AG09319 (cell line): ENCODE data around the gene RBPJL.

ENCODE experiments used
- DNase-seq: peaks from one replicate; pipeline ENCODE4 v3.0.0-alpha.2; 2010; ENCODE audit warnings: low read depth; ENCODE audit errors: extremely low read depth
- TF ChIP-seq, protein P1 (sequence below): IDR thresholded peaks from 2 replicates; pipeline ENCODE4 v1.5.1; 2011; ENCODE audit warnings: low read depth, mild to moderate bottlenecking, inconsistent platforms, low read length, moderate library complexity

Gene RBPJL

GRCh38 chr20:45365444-45365970, 58.9 kb downstream of the RBPJL start:
- no peak for DNase-seq
- TF ChIP-seq, protein P1, sequence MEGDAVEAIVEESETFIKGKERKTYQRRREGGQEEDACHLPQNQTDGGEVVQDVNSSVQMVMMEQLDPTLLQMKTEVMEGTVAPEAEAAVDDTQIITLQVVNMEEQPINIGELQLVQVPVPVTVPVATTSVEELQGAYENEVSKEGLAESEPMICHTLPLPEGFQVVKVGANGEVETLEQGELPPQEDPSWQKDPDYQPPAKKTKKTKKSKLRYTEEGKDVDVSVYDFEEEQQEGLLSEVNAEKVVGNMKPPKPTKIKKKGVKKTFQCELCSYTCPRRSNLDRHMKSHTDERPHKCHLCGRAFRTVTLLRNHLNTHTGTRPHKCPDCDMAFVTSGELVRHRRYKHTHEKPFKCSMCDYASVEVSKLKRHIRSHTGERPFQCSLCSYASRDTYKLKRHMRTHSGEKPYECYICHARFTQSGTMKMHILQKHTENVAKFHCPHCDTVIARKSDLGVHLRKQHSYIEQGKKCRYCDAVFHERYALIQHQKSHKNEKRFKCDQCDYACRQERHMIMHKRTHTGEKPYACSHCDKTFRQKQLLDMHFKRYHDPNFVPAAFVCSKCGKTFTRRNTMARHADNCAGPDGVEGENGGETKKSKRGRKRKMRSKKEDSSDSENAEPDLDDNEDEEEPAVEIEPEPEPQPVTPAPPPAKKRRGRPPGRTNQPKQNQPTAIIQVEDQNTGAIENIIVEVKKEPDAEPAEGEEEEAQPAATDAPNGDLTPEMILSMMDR = no peak

- TF ChIP-seq, protein P1 = no peak
- DNase-seq = no peak
Observed at GRCh38 chr20:45366192-45366591, 59.6 kb downstream of the RBPJL start.

DNA sequence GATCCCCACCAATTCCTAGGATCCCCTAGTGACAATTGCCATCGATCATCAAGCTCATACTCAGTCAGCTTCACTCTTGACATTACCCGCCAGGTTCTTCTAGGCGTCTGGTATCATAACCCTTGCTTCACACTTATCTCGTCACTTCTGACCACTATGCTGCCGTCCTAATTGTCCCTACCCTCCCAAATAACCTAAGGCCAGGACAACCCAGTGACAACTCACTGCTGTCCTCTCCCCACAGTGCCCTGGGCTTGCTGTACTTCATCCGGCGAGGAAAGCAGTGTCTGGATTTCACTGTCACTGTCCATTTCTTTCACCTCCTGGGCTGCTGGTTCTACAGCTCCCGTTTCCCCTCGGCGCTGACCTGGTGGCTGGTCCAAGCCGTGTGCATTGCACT, 60.0 kb downstream of the RBPJL start:
- no peak for DNase-seq

DNA sequence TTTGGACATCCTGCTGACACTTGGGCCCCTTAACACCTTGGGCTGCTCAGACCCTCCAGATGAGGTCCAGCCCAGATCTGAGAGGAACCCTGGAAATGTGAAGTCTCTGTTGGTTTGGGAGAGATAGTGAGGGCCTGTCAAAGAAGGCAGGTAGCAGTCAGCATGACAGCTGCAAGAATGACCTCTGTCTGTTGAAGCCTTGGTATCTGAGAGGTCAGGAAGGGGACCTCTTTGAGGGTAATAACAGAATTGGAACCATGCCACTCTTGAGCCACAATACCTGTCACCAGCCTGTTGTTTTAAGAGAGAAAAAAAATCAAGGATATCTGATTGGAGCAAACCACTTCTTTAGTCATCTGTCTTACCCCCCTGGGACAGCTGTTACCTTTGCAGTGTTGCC, 60.5 kb downstream of the RBPJL start:
- TF ChIP-seq, protein P1 = no peak

More for the DNA sequence above, 60.0 kb downstream of the RBPJL start:
- TF ChIP-seq, protein P1 = no peak

More for the DNA sequence above, 60.5 kb downstream of the RBPJL start:
- DNase-seq = no peak
